Measurements from ENCODE around the gene SCAP.

SCAP gene

GRCh38 chr3:47420511-47421484 lies 54.9 kb downstream of the SCAP start:
- peaks cover 10% of the 10 kb centered on the region for H3K36me3 ChIP-seq
- TF ChIP-seq CTCF (IDR thresholded peaks at IDR 0.05; ENCODE audit: low read depth, low read length): peak; percentile 81
- DNase-seq: peak; percentile 74
- H3K9me3 ChIP-seq: no peaks in the 10 kb centered on the region
- H3K4me3 ChIP-seq (ENCODE audit: low read depth, low read length): no peak overlapping the region
- no peaks in the 10 kb centered on the region for H3K27me3 ChIP-seq
- H3K4me1 ChIP-seq: no peaks in the 10 kb centered on the region

- Histone ChIP-seq H3K9me3 (no peaks in the 10 kb centered on the region), H3K36me3 (peaks cover 11% of the 10 kb centered on the region), H3K4me3 (ENCODE audit: low read depth, low read length) (no peak overlapping the region), H3K27me3 (no peaks in the 10 kb centered on the region), H3K4me1 (no peaks in the 10 kb centered on the region)
- no peak for TF ChIP-seq CTCF (IDR thresholded peaks at IDR 0.05; ENCODE audit: low read depth, low read length)
- DNase-seq: no peak
These were observed 55.7 kb downstream of the SCAP start for GRCh38 chr3:47420044-47420430.

GRCh38 chr3:47419083-47420043 lies 56.4 kb downstream of the SCAP start:
- TF ChIP-seq CTCF (IDR thresholded peaks at IDR 0.05; ENCODE audit: low read depth, low read length): no peak
- peaks cover 18% of the 10 kb centered on the region for H3K36me3 ChIP-seq
- no peak for DNase-seq
- no peaks in the 10 kb centered on the region for H3K27me3 ChIP-seq
- no peaks in the 10 kb centered on the region for H3K4me1 ChIP-seq
- no peak overlapping the region for H3K4me3 ChIP-seq (ENCODE audit: low read depth, low read length)
- H3K9me3 ChIP-seq: no peaks in the 10 kb centered on the region

- peaks cover 27% of the 10 kb centered on the region for H3K36me3 ChIP-seq
- no peak for DNase-seq
These were observed 57.3 kb downstream of the SCAP start for GRCh38 chr3:47418167-47419082.

More at GRCh38 chr3:47418167-47419082, 57.3 kb downstream of the SCAP start:
- H3K9me3 ChIP-seq: no peaks in the 10 kb centered on the region
- TF ChIP-seq CTCF (IDR thresholded peaks at IDR 0.05; ENCODE audit: low read depth, low read length): no peak
- H3K4me1 ChIP-seq: no peaks in the 10 kb centered on the region
- H3K27me3 ChIP-seq: no peaks in the 10 kb centered on the region
- no peak overlapping the region for H3K4me3 ChIP-seq (ENCODE audit: low read depth, low read length)

All from BE2C (cell line).